SU-DHL-6 (cell line): Measurements from ENCODE around the gene C2CD2.

Experiments
- CTCF ChIP-seq: fragments of 200-600 bp; sonication (generic); IDR thresholded peaks from one replicate; pipeline ENCODE4 v1.5.1; 2017; ENCODE audit warnings: antibody characterized with exemption, mild to moderate bottlenecking, low read length, moderate library complexity; ENCODE audit not compliant: insufficient read depth, poor library complexity, severe bottlenecking
- EZH2phosphoT487 ChIP-seq: fragments of 200-600 bp; sonication (generic), shearing (Covaris generic); conservative IDR thresholded peaks from 2 replicates; pipeline ENCODE4 v1.6.1; 2018; ENCODE audit warnings: mild to moderate bottlenecking, antibody characterized with exemption, low read length, moderate library complexity, mixed read lengths

- no peak for TF ChIP-seq CTCF
- no peak for TF ChIP-seq EZH2phosphoT487
These were observed 75.0 kb downstream of the C2CD2 start for GRCh38 chr21:41878831-41879189.
